Left ventricle myocardium superior (tissue), 1 donor: ENCODE measurements around the gene TWIST2. TPM values are rescaled to one million over a fixed set of nuclear protein-coding genes. Genes with fewer than 3 reads are reported as not detected.
A peak's percentile ranks its signal among the peaks of the same experiment; 100 is the strongest.

Experiments used
- ATAC-seq: fragments of 200-7000 bp; cut with Tn5 transposase; one replicate; pipeline ENCODE4 v1.9.1; 2020; ENCODE audit warnings: mild to moderate bottlenecking, moderate library complexity
- DNase-seq: peaks from one replicate; pipeline ENCODE4 v3.0.0-alpha.2; 2020
- intact Hi-C: fragments of 100-400 bp; cut with micrococcal nuclease; formaldehyde crosslinking; loops from one replicate; pipeline ENCODE4 v1.11.0; 2022
- long read RNA-seq: library from polyadenylated mRNA; unstranded; transcript quantifications from one replicate; pipeline ENCODE4 v2.0.0, GENCODE V29; 2021
- total RNA-seq: library from RNA; stranded (reverse); fragmentation: NEBNext Ultra II Directional; extraction: Animal tissue kit (Norgen Biotek cat#: 25700); gene quantifications from one replicate; pipeline ENCODE4 v1.2.1, GENCODE V29; 2021
- donor health status: DM: no; HTN: yes; CAD: no; lungs with severe emphysema.

Gene TWIST2
- total RNA-seq = 2.6 TPM
- long read RNA-seq, partial matches to known transcripts = 0 of 1 reads
- long read RNA-seq, other reads (novel, unspliced or antisense) = 0 of 1 reads

DNA sequence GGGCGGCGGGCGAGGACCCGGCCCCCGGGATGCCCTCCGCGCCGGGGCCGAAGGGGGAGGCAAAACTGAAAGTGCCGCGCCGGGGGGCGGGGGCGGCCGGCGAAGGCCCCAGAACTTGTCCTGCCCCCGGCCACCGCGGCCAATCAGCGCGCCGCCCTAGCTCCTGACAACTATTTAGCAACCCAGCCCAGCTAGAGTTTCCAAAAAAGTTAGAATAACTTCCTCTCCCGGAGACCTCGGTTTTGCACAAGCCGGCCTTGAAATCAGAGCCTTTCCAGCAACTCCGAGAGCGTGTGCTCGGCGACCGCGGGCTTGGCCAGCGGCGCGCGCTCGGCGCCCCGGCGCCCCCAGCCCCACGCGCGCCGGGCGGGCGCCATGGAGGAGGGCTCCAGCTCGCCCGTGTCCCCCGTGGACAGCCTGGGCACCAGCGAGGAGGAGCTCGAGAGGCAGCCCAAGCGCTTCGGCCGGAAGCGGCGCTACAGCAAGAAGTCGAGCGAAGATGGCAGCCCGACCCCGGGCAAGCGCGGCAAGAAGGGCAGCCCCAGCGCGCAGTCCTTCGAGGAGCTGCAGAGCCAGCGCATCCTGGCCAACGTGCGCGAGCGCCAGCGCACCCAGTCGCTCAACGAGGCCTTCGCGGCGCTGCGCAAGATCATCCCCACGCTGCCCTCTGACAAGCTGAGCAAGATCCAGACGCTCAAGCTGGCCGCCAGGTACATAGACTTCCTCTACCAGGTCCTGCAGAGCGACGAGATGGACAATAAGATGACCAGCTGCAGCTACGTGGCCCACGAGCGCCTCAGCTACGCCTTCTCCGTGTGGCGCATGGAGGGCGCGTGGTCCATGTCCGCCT, at the start of gene TWIST2:
Gene TWIST2, plus strand, starts transcription at position 245 of the 850 bp plus-strand sequence. Its CDS starts 131 bp downstream, at position 376.
- intact Hi-C loops = no loop called here
- peak; percentile 90 for ATAC-seq
- DNase-seq = peak; percentile 87

DNA sequence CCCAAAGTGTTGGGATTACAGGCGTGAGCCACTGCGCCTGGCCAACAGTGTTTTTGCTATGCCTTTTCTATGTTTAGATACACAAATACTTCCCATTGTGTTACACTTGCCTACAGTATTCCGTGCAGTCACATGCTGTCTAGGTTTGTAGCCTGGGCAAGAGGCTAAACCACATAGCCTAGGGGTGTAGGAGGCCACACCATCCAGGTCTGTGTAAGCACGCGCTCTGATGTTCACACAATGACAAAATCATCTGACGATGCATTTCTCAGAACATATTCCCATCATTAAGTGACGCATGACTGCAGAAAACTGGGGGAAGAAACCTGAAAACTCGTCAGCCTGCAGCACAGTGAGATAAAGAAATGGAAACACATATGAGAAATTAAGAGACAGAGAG, 46.1 kb upstream of the TWIST2 start:
- ATAC-seq = no peak
- intact Hi-C loops = no loop called here
- DNase-seq = no peak

DNA sequence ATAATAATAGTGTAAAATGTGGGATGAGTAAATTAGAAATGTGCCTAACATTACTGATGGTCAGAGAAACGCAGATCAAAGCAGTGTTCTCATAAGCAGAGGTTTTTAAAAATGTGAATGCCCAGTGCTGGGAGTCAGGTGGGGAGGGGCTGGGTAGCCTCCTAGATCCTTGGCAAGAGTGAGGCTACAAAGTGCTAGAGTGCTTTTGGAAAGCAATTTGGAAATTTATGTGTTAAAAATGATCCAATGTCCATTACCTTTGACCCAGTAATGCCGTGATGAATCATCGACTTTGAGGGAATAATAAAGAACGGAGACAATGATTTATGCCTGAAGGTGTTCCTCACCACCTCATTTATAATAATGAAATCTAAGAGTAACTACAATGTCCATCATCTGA, 44.9 kb upstream of the TWIST2 start:
- DNase-seq (no peak), ATAC-seq (no peak)
- intact Hi-C loops = no loop called here

DNA sequence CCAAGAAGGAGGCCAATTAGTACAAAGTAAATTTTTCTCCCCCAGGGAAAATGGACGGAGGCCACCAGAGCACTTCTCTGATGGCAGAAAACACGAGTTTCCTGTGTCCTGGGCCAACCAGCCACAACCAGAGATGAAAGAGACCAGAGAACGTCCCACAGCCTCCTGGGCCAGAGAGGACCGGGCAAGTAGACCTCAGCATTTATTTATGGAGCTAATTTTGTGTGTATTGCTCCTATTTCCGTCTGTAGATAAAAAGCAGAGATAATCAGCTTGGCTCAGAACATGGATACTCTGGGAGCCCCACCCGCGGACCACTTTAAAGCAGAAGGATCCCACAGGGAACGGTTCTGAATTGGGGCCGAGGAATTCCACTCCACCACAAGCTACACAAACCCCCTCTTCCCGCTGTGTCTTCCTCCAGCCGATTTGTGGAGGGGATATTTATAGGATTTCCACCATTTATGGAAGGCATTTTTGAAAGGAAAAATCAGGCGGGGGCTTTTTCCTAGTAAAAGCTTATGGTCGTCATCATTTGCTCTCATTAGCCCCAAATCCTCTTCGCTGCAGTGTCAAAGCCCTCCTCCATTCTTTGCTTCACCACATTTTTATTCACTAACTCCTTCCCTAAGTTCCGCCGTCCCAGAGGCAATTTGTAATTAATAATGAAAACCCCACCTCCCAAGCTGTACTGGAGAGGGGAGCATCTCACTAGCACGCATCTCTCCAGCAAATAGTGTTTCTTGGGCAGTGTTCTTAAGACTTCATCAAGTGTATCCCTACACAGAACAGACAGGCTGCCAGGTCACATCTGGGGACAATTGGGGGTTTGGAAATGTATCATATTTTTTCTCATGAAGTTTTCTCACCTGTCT, 43.7 kb upstream of the TWIST2 start:
- no peak for ATAC-seq
- no peak for DNase-seq
- intact Hi-C loops = no loop called here

DNA sequence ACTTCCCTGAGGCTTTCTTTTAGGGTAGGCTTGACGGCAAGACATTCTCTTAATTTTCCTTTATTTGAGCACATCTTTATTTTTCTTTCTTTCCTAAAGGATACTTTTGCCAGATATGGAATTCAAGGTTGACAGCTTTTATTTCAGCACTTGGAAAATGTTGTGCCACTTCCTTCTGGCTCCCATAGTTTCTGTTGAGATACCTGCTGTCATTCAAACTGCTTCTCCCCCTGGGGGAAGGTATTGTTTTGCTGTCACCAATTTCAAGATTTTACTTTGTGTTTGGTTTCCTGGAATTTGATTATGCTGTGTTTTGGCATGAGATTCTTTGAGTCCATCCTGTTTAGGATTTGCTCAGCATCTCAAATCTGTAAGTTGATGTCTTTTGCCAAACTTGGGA, 39.1 kb upstream of the TWIST2 start:
- ATAC-seq = no peak
- intact Hi-C loops = no loop called here
- no peak for DNase-seq

DNA sequence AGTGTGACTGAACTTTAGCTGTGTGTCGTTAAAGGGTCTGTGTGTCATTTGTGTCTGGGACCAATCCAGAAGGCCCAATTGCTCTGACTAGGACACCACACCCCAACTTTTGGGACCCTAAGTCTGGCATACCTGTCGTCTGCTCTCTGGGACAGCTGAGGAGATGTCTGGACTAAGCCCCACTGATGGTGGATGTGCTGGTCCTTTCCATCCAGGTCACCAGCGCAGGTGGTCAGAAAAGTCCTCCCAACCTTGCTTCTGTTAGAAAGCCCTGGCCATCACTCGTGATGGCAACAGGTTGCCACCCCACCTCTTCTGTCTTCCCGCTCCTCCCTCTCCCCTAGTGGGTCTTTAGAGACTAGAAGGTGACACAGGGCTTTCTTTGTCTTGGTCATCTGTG, 37.6 kb upstream of the TWIST2 start:
- ATAC-seq = no peak
- DNase-seq = no peak
- intact Hi-C loops = no loop called here

DNA sequence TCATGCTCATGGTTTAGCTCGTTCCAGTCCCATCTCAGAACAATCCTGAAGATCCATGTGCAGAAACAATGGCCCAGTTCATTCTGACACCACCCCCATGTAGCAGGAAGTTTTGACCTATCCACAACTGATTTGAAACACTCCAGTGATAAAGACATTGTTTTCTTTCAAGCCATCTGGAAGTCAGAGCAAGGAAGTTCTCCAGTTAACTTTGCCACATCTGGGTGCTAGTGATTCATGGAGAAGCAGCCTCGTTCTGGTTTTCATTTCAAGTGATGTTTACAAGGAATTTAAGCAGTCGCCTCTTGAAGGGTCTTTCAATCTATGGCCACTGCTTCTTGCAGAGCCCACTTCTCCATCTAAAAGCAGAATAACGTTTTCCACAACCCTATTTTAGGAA, 36.6 kb upstream of the TWIST2 start:
- no peak for DNase-seq
- ATAC-seq = no peak
- intact Hi-C loops = no loop called here

DNA sequence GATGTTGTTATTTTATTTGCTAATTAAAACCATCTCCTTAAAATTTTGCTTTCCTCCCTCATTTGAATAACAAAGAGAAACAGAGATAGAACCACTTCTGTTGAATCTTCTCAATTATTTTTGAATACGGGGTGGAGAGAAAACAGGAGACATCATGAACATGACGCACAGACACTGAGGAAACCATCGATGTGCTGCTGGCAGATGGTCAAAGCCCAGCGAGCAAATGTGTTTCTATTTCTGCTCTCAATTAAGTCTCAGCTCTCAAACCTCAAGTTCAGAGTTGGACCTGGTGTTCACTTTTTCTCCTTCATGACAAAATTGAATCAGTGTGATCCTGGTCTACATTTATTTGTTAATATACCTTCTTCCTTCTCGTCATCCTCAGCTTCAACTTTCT, 36.1 kb upstream of the TWIST2 start:
- no peak for ATAC-seq
- DNase-seq = no peak
- intact Hi-C loops = no loop called here

DNA sequence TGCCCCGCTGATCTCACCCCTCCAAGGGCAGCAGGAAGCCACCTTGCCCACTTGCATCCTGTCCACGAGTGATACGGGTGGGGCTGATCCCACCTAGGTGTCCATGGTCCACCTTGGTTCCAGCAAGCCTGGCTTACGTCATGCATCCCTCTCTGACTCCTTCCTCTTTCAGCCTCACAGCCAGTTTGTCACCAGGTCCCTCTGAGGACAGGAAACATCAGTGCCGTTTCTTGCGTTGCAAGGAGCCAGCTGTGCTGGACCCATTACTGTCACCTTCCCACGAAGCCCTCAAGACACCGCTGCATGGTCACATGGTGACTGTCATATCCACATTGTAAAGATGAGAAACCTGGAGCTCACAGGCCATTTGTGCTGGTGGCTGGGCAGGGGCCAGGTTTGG, 34.8 kb upstream of the TWIST2 start:
- intact Hi-C loops = no loop called here
- DNase-seq (no peak), ATAC-seq (no peak)

DNA sequence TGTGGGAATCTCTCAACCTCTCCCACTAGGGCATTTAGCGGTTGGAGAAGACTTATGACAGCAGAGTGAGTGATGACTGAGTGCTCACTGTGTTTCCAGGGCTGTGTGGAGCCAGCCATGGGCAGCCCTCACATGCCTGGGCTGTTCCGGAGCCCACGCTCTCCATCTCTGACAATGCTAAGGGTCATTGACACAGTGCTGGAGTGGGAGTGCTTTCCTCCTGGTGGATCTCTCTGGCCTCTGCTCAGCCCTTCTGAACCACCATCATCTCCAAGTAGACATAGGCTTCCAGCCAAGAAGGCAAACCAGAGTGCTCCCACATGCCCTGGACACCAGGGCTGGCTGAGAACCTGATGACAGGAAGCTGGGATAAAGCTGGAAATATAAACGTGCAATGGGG, 33.1 kb upstream of the TWIST2 start:
- ATAC-seq = no peak
- intact Hi-C loops = no loop called here
- no peak for DNase-seq

DNA sequence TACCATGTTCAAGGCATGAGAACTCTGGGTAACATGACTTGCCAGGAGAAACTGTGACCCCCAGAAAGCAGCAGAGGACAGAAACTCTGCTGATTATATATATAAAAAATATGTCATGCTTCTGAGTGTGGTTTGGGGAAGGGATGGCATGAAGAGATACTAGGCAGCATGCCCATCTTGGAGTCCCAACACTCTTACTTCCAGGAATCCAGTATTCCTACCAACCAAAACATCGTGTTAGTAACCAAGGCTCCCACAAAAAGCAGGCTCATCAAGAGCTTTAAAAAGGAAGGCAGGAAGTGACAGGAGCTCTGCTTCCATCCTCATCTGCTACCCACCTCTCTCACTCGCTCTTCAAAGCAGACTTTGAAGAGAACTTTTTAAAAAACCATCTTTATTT, 31.6 kb upstream of the TWIST2 start:
- intact Hi-C loops = no loop called here
- ATAC-seq (no peak), DNase-seq (no peak)

DNA sequence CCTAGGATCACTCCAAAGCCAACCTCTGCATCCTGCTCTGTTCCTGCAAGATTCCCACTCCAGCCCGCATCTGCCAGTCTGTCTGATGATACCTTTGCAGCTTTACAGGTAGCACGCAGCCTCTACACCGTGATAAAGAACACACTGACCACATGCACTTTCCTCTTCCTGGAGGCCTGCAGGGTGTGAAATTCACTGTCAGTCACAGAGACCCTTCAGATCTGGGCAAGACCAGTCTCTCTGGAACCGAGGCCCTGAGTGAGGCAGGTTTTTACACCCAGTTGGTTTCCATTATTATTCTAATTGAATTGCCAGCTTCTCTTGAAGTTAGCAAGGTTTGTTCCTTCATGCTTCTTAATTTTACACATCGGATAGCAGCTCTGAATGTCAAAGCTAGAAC, 30.5 kb upstream of the TWIST2 start:
- intact Hi-C loops = no loop called here
- DNase-seq (no peak), ATAC-seq (no peak)

DNA sequence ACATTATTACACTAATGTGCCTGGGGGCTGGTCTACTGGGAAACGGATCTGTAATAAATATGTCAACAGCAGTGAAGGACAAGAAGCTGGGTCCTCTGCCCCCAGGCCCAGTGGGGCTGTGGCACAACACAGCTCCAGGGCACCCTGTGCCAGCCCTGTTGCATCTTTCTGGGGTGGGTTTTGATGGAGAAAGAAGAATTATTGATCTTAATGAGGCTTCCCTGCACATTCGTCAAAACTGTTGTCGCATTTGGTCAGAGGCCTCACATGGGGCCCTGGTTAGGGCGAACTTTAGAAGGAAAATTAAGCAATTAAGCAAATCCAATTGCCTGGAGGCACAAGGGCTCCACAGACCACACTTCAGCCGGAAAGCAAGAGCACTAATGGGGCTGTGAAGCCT, 30.0 kb upstream of the TWIST2 start:
- ATAC-seq (no peak), DNase-seq (no peak)

DNA sequence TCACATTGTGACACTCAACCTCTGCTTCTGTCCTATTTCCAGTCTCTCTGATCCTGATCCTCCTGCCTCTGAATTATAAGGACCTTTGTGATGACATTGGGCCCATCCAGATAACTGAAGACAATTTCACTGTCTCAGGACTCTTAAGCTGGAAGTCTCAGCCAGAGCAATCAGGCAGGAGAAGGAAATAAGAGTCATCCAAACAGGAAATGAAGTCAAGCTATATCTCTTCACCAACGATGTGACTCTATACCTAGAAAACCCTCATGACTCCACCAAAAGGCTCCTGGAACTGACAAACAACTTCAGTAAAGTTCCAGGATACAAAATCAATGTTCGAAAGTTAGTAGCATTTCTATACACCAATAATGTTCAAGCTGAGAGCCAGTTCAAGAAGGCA, 29.3 kb upstream of the TWIST2 start:
- DNase-seq = no peak
- intact Hi-C loops = no loop called here
- no peak for ATAC-seq

More for the DNA sequence above, 30.0 kb upstream of the TWIST2 start:
- intact Hi-C loops = no loop called here

DNA sequence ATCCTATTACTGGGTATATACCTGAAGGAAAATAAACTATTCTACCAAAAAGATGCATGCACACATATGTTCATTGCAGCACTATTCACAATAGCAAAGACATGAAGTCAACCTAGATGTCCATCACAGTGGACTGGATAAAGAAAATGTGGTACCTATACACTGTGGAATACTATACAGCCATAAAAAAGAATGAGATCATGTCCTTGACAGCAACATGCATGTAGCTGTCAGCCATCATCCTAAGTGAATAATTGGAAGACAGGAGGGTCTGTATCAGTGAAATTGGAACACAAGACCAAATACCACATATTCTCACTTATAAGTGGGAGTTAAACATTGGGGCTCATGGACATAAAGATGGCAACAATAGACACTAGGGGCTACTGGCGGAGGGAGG, 27.7 kb upstream of the TWIST2 start:
- DNase-seq = no peak
- no peak for ATAC-seq
- intact Hi-C loops = no loop called here

DNA sequence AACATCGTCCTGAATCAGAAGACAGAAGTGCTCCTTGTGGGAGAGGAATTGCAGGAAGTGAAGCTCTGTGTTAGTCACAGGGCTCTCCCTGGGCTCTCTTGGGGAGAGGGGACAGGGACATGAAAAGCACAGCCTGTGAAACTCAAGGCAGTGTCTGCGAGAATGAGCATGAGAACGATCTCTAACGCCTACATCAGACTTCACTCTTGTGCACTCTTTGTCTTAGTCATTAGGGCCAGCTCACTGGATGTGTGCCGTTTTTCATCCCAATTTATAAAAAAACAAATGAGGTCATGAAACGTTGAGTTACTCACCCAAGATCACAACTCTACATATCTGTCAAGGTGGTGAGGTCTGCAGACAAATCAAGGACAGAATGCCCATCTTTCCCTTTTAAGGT, 27.0 kb upstream of the TWIST2 start:
- DNase-seq = no peak
- intact Hi-C loops = no loop called here
- no peak for ATAC-seq

DNA sequence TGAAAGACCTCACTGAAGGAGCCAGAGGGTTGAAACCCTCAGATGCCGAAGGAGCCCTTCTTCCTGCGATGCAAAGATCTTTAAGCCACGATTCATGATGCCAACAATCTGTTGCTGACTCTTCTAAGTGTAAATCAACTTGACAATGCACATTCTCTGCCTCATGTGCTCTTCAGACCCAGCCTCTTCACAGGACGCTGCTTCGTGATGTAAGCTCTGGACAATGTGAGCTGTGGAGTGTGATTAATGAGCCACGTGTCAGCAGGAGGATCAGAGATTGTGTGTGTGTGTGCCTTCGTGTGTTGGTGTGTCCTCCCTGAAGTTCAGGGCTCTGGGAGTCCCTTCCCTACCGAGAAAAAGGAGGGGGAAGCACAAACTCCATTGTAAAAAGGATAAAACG, 26.5 kb upstream of the TWIST2 start:
- intact Hi-C loops = no loop called here
- DNase-seq = no peak
- ATAC-seq = no peak

DNA sequence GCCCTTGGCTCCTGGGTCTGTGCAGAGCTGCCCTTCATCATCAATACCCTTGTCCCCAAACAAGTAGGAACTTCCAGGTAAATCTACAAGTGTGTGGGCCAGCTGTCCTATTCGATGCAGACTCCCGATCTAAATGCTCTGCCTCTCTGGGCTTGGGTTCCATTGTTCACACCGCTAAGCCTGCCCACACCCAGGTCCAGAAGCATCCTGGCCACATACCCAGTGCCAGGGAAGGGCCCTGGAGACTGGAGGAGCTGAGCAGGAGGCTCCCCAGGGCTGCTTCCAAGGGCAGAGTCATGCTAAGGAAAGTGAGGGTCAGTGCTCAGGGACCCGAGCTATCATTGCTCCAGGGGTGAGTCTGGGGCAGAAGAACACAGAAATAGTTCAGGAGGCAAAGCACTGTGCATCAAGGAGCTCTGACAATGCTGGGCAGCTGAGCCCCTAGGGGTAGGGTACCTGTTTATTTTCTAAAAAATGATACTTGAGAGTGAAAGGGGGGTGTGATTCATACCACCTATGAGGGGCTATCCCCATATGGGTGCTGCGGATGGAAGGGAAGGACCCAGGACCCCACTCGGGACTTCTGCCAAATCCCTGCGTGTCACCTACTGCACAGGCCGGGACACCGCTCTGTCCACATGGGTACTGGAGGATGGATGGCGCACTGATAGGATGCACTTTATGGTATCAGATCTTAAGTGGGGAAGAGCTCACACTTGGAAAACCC, 25.8 kb upstream of the TWIST2 start:
- intact Hi-C loops = no loop called here
- ATAC-seq = no peak

DNA sequence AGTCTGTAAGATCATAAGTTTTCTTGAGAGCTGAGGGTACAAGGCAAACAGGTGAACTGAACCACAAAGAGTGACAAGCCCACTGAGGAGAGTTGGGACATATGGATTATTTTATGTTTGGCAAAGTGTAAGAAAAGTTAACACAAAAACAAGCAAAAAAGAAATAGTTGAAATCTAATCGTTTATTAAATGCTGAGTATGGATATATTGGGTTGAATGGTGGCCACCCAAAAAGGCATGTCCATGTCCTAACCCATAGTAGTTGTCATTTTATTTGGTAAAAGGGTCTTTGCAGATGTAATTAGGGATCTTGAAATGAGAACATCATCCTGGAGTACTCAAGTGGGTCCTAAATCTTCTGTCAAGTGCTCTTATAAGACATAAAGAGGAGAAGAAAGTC, 24.9 kb upstream of the TWIST2 start:
- no peak for DNase-seq
- no peak for ATAC-seq

More for the DNA sequence above, 25.8 kb upstream of the TWIST2 start:
- no peak for DNase-seq

DNA sequence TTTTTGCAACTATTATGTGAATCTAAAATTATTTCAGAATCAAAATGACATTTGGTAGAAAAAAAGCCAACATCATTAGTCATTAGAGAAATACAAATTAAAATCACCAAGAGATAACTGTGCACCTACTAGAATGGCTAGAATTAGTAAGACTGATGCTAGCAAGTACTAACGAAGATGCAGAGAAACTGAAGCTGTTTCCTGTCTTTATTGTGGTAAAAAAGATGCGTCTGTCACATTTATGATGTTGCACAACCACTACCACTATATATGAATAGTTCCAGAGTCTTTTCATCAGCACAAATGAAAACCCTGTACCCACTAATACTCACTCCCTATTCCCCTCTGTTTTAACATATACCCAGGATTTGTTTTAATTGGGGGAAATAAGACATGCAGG, 16.7 kb upstream of the TWIST2 start:
- ATAC-seq (no peak), DNase-seq (no peak)

More for the DNA sequence above, 24.9 kb upstream of the TWIST2 start:
- intact Hi-C loops = no loop called here

More for the DNA sequence above, 16.7 kb upstream of the TWIST2 start:
- intact Hi-C loops = no loop called here
